HG03558 (cell line): ENCODE data around the gene TGFBR3.

Source experiments
- ATAC-seq: cut with Tn5 transposase; IDR thresholded peaks from one replicate; pipeline ENCODE4 v1.9.1; 2021; ENCODE audit warnings: moderate number of reproducible peaks; ENCODE audit not compliant: unreplicated experiment; ENCODE audit errors: extremely low read depth

TGFBR3 gene

DNA sequence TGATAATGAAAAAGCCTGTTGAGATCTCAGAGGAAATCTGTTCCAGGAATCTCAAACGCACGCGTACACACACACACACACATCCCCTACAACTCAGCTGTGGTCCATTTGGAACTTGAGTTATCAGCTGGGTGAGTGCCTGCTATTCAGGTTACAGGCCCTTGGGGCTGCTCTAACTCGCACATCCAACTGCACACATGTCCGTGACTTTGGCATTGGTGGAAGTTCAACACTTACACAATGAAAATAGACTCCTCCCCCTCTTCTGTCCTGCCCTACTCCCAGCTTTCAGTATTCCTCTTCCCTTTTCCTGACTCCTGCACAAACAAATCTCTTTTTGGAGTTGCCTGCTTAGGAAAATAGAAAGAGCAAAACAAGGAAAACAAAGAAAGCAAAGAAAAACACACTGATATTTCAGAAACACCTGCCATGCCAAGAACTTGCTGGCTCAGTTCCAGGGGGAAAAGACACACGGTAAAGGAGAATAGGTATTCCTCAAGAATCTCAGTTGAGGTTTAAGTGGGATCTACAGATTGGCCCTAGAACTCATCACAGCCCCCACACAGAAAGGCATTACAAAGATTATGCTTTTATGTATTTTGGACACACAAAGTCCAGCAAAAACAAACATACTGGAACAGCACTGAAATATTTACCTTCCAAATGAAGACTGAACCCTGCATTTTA lies 140.9 kb downstream of the TGFBR3 start:
- ATAC-seq: no peak

- no peak for ATAC-seq
These were observed 143.1 kb downstream of the TGFBR3 start for GRCh38 chr1:91742848-91743292.

GRCh38 chr1:91741906-91742305 lies 144.0 kb downstream of the TGFBR3 start:
- no peak for ATAC-seq

DNA sequence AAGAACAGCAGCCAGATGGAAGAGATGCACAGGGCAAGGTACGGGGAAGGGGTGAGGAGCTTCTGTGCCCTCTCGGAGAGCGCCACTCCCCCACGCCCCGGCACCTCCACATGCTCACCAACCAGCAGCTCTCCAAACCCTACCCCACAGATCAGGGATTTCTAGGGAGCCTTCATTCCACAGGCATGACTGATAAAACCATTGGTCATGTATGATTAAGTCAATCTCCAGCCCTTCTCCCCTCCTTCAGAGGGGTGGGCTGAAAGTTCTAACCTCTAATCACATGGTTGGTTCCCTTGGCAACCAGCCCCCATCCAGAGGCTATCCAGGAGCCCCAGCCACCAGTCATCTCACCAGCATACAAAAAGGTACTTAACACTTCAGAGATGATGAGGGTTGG lies 144.7 kb downstream of the TGFBR3 start:
- no peak for ATAC-seq

GRCh38 chr1:91737650-91738049 lies 148.3 kb downstream of the TGFBR3 start:
- no peak for ATAC-seq

GRCh38 chr1:91736715-91737615 lies 149.0 kb downstream of the TGFBR3 start:
- ATAC-seq: no peak

DNA sequence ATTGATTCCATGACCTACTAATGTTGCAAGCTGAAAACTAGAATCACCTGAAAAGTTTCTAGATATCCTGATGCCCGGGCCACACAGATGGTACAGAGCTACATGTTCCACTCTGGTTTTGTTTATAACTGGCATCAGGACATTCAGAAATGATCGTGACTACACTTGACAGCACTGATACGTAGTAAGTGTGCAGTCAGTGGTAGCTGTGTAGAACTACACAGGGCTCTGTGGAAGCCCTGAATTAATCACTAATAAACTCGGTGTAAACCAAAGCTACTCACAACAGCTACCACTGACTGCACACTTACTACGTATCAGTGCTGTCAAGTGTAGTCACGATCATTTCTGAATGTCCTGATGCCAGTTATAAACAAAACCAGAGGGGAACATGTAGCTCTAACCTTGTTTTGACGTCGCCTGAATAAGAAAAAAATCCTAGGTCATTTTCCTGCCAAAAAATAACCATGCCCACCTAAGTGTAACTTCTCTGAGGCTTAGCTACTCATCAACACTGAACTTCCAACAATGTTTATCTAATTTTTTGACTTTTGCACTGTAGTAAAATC lies 149.7 kb downstream of the TGFBR3 start:
- no peak for ATAC-seq

GRCh38 chr1:91735266-91735845 lies 150.6 kb downstream of the TGFBR3 start:
- ATAC-seq: no peak

DNA sequence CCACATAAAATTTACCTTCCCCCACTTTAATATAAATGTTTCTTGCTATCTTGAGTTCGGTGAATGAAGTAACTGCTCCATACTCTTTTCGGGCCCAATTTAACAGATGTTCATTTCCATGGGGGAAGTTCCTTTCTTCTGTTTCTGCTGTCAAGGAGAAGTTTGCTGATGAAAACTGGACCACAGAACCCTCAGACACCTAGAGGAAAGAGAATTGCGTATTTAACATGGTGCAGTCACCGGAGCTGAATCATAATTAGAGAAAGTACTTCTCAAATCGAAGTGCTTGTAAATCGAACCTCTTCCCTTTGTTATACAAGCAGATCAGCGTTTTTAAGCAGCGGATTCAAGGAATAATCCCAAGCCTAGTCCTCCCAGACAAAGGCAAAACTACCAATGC lies 151.2 kb downstream of the TGFBR3 start:
- no peak for ATAC-seq

DNA sequence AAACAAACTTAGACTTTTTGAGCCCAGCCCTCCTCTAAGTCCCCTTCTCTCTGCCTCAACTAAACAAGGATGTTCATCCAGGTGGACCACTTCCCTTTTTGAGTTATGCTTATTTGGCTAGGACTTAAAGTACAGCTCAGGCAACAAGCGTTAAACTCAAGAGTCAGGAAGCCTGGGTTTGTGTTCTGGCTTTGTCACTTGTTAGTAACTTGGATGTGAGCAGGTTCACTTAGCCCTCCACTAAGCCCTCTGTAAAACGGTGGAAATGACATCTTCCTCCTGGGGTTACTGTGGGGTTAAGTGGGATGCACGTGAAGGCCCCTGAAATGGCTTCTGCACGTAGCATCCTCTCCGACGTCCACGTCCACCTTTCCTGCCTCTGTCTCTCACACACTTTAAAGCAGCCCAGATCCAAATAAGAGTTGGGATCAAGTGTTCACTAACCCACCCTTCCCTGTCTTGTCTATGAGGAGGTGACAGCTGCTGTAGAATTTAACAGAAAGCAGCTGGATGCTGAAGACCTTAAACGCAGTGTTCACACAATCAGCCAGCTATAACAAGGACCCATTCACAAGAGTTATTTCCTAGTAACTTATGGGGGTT lies 152.7 kb downstream of the TGFBR3 start:
- ATAC-seq: no peak

GRCh38 chr1:91732291-91733107 lies 153.5 kb downstream of the TGFBR3 start:
- ATAC-seq: no peak

- ATAC-seq: no peak
These were observed 154.1 kb downstream of the TGFBR3 start for GRCh38 chr1:91731815-91732214.

DNA sequence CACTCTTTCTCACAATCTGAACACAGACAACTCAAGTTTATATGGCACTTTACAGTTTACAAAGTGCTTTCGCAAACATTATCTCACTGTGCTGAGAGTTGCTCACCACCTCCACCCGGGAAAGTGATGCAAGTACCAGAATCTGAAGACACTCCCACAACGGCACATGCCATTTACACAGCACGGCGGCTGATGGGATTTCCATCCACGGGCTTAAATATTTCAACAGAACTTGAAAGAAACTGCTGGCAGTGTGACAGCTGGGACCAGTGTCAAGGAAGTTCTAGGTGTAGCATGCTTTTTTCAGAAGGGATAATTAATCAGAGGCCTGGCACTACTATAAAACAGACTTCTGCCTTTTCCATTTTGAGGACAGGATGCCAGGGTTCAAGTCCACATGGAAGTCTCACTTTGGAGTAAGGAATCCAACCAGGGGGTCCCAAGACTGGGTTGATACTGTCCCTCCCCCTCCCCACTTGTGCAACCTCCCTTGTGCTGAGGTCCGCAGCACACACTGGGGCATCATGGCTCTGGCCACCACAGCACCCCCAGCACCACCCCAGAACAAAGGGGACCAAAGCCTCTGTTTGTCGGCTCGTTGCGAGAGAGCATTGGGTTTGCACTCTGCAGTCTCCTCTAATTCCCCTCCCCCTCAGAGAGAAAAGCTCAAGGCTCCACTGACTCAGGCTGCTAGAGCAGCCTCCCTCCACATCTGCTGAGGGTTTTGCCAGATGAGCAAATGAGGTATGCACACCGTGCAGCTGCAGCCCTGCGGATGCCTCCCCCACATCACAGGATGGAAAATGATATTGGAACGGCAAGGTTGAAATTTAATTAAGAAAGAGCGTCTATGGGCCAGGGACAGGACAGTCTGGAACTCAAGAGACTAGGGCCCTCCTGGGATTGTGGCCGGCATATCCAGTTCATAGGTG lies 154.9 kb downstream of the TGFBR3 start:
- no peak for ATAC-seq

GRCh38 chr1:91729621-91730358 lies 156.2 kb downstream of the TGFBR3 start:
- no peak for ATAC-seq

- no peak for ATAC-seq
These were observed 158.2 kb downstream of the TGFBR3 start for GRCh38 chr1:91727763-91728162.

DNA sequence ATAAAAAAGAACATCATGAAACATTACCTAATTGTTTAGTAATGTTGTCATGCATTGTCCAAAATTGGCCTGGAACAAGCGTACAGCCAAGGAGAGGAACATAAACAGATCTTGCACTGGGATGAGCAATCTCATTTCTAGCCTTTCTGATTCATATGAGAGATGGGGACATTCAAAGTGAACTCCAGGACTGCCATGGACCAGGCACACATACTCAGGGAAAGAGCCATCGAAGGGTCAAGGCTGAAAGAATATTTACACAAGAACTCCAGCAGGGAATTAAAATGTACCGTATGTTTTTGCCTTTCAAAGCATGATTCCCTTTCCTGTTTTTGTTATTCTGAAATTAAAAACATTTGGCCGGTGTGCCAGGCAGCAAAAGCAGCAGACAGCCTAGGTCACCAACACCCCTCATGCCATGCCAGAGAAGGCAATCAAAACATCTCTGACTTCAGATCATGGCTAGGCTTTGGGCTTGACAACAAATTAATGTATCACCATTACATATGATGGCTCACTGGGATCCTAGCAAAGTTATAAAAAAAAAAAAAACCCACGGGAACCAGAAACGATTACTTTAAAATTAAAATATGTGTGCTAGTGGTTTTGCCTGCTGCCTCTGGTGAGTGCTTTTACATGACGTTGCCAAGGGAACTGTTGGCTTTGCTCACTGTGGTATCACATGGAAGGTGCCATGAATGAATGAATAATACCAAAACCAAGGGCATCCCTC lies 159.8 kb downstream of the TGFBR3 start:
- no peak for ATAC-seq

DNA sequence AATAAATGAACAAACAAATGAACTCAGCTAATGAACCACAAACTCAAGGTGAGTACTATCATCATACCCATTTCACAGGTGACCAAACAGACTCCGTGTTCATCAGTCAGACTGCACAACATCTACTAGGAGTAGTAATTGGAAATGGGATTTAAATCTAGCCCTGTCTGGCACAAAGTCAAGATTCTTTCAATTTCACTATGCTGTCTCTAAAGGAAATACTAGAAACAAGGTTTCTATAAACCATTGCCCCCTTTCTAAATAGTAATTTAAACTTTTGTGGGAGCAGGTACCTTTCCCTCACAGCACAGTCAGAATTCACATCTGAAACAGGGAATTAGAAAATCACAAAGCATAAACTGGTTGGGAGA lies 160.3 kb downstream of the TGFBR3 start:
- no peak for ATAC-seq
